Measurements from ENCODE around the gene FDXR.

FDXR gene

GRCh38 chr17:74827800-74828199 lies 45.0 kb downstream of the FDXR start:
- in situ Hi-C loops (cut with HindIII; ENCODE audit: low pct_unique_long_range_greater_than_20kb, low sequenced_read_pairs), result no loop called here
- TF ChIP-seq JUND (IDR thresholded peaks at IDR 0.05; ENCODE audit: low read depth), result no peak
- no peak for DNase-seq (ENCODE audit: low read depth in 1 of 2, low spot score in 1 of 2)

DNA sequence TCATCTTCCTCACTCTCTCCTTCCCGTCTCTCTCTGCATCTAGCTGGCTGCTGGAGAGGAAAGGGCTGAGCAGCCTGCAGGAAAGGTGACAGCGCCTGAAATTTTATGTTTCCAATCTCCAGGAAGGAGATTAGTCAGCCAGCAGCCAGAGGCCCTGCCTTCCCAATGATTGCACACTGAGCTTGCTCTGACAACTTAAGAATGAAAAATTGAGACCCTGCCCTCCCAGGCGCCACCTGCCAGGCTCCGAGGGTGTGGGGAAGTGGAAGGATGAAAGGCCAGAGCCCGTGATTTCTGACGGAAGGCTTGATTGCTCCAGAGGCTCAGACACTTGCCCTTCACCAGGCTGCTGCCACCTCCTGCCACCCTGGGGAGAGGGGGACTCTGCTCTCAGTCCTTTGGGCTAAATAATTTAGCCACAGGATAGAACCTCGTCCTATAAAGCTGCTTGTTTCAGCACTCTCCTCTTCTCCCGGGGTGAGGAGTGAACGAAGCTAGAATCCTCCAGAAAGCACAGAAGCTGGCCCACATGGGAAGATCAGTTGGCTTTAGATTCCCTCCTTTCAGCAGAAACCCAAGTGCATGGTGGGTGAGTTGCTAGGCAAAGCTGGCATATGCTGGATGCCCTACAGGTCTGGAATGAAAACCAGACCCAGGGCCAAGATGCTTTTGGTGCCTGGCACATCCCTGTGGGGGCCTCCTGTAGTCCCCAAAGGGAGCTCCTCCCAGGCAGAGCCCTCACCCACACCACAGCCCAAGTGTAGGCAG lies 46.7 kb downstream of the FDXR start:
- in situ Hi-C loops (cut with HindIII; ENCODE audit: low pct_unique_long_range_greater_than_20kb, low sequenced_read_pairs), result no loop called here
- TF ChIP-seq JUND (IDR thresholded peaks at IDR 0.05; ENCODE audit: low read depth), result no peak
- DNase-seq (ENCODE audit: low read depth in 1 of 2, low spot score in 1 of 2), result no peak

- DNase-seq (ENCODE audit: low read depth in 1 of 2, low spot score in 1 of 2), result no peak
- in situ Hi-C loops (cut with HindIII; ENCODE audit: low pct_unique_long_range_greater_than_20kb, low sequenced_read_pairs), result no loop called here
Observed at GRCh38 chr17:74824961-74825627, 47.7 kb downstream of the FDXR start.

DNA sequence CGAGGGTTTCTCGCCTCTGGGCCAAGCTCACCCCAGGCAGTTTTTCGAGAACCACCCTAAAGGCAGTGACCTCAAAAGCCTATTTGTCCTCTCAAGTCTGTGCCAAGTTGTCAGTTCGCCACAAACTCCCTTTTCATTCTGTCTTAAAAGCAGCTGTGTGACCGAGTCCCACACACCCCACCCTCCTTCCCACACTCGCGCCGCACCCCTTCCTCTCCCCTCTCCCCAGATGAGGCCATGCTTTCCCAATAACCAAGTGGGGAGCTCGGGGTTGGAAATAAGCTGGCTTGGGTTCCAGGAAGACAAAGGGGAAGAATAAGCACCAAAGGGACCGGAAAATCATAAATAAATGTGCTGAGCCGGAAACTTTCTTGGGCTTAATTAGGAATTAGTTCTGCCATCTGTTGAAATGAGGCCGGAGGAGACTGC lies 49.8 kb downstream of the FDXR start:
- no peak for DNase-seq (ENCODE audit: low read depth in 1 of 2, low spot score in 1 of 2)
- in situ Hi-C loops (cut with HindIII; ENCODE audit: low pct_unique_long_range_greater_than_20kb, low sequenced_read_pairs), result no loop called here
- no peak for TF ChIP-seq JUND (IDR thresholded peaks at IDR 0.05; ENCODE audit: low read depth)

More at GRCh38 chr17:74824961-74825627, 47.7 kb downstream of the FDXR start:
- no peak for TF ChIP-seq JUND (IDR thresholded peaks at IDR 0.05; ENCODE audit: low read depth)

DNA sequence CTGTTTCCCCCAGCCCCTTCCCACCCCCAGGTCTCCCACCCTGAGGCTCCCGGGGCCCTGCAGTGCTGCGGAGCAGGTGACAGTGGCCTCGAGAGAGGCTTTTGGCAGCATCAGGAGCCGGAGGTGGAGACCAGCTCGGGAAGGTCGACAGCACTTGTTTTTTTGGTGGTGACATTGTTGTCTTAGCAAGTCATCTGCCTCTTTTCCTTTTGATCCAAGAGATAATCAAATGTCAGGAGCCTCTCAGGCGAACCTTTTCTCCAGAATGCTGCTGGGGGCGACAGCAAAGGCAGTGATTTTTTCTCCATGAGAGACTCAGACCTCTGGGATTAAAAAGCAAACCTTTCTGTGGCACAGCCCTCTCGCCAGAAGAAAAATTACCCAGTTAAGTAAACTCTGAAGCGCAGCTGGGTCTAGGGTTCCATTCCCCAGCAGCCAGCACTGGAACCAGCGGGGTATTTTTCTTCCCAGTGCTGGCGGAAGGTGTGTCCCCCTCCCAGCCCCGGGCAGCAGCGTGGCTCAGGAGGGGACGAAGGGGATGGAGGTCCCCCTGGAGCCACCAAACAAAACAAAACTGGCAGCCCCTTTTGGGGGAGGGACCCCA lies 50.4 kb downstream of the FDXR start:
- DNase-seq (ENCODE audit: low read depth in 1 of 2, low spot score in 1 of 2), result no peak
- in situ Hi-C loops (cut with HindIII; ENCODE audit: low pct_unique_long_range_greater_than_20kb, low sequenced_read_pairs), result no loop called here
- TF ChIP-seq JUND (IDR thresholded peaks at IDR 0.05; ENCODE audit: low read depth), result no peak

GRCh38 chr17:74821655-74822334 lies 51.0 kb downstream of the FDXR start:
- no peak for TF ChIP-seq JUND (IDR thresholded peaks at IDR 0.05; ENCODE audit: low read depth)
- no peak for DNase-seq (ENCODE audit: low read depth in 1 of 2, low spot score in 1 of 2)
- in situ Hi-C loops (cut with HindIII; ENCODE audit: low pct_unique_long_range_greater_than_20kb, low sequenced_read_pairs), result no loop called here

DNA sequence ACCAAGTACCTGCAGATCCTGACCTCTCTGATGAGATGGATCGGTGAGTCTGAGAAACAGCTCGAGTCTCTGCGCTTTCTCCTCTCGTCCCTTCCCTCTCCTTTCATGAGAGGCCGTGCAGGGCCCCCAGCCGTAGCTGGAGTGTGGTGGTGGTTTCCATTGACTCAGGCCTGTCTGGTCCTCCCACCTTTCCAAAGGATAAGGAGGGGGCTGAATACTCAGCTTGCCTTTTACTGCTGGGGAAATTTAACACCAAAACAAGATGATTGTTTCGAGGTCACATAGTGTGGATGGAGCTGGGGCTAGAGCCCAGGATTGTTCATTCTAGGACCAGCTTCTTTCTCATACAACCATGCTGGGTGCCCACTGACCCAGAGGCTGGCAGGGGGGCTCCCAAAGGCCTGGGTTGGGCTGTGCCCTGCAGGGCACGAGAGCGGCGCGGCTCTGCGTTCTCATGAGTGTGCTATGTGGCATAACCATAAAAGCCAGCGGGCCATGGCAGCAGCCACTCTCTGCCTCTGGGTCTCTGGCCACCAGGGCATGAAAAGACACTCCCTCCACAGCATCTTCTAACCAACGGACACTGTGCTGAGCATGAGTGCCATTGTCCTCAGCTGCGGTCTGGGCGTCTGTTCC lies 52.9 kb downstream of the FDXR start:
- no peak for DNase-seq (ENCODE audit: low read depth in 1 of 2, low spot score in 1 of 2)
- in situ Hi-C loops (cut with HindIII; ENCODE audit: low pct_unique_long_range_greater_than_20kb, low sequenced_read_pairs), result no loop called here
- no peak for TF ChIP-seq JUND (IDR thresholded peaks at IDR 0.05; ENCODE audit: low read depth)

DNA sequence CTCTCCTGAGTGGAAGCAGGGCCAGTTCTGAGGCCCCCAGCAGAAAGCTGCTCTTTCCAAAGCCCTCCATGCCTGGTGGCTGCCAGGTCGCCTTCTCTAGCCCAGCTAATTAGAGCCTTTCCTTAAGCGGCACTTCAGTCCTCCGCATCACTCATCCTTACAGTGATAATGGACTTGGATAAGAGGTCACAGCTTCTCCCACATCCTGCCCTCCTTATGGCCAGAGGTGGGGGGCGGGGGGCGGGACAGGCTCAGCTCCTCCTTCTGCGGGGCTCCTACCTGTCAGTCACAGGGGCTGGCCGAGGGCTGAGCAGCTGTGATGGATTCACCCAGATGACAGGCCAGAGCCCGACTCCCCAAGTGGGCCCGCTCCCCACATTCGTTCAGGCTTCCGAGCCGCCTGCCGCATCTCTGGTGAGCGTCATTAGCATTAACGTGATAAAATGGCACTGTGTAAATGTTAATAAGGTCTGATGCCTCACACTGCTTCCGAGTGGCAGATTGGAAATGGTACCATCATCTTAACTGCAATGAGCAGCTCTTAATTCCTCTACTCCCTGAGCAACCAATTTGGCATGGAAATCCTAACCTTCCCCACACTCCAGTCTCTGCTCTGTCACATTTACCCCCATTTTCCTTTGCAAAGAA lies 54.4 kb downstream of the FDXR start:
- in situ Hi-C loops (cut with HindIII; ENCODE audit: low pct_unique_long_range_greater_than_20kb, low sequenced_read_pairs), result no loop called here
- no peak for DNase-seq (ENCODE audit: low read depth in 1 of 2, low spot score in 1 of 2)
- TF ChIP-seq JUND (IDR thresholded peaks at IDR 0.05; ENCODE audit: low read depth), result no peak

GRCh38 chr17:74816905-74817620 lies 55.7 kb downstream of the FDXR start:
- no peak for DNase-seq (ENCODE audit: low read depth in 1 of 2, low spot score in 1 of 2)
- in situ Hi-C loops (cut with HindIII; ENCODE audit: low pct_unique_long_range_greater_than_20kb, low sequenced_read_pairs), result no loop called here
- no peak for TF ChIP-seq JUND (IDR thresholded peaks at IDR 0.05; ENCODE audit: low read depth)

GRCh38 chr17:74815550-74816370 lies 57.0 kb downstream of the FDXR start:
- in situ Hi-C loops (cut with HindIII; ENCODE audit: low pct_unique_long_range_greater_than_20kb, low sequenced_read_pairs), result no loop called here
- DNase-seq (ENCODE audit: low read depth in 1 of 2, low spot score in 1 of 2), result no peak
- TF ChIP-seq JUND (IDR thresholded peaks at IDR 0.05; ENCODE audit: low read depth), result no peak

DNA sequence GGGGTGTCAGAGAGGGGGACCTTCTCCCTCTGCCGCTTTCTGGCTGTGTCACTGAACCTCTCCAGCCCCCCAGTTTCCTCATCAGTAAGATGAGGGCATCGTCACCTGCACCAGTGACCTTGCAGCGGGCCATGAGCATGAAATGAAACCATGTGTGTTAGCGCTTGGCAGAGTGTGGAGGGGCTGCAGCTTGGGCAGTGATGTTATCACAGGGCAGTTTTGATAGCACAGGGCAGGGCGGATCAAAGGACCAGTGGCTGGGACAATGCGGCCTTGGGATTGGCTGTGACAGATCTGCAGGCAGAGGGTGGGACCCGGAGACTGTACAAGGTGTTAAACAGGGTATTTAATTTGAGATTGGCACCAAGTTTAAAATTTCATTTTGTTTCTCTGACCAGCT lies 57.7 kb downstream of the FDXR start:
- in situ Hi-C loops (cut with HindIII; ENCODE audit: low pct_unique_long_range_greater_than_20kb, low sequenced_read_pairs), result no loop called here
- no peak for TF ChIP-seq JUND (IDR thresholded peaks at IDR 0.05; ENCODE audit: low read depth)
- DNase-seq (ENCODE audit: low read depth in 1 of 2, low spot score in 1 of 2), result no peak

Measured in T47D (cell line).